Astrocyte (in vitro differentiated cells and primary cell): ENCODE data around the gene MEP1B.

Experiments
- CTCF ChIP-seq: IDR thresholded peaks from 2 replicates; pipeline ENCODE4 v1.5.1; 2011; ENCODE audit warnings: low read depth, mild to moderate bottlenecking, inconsistent platforms, low read length, moderate library complexity; ENCODE audit not compliant: insufficient read depth
- EZH2 ChIP-seq: IDR thresholded peaks from 2 replicates; pipeline ENCODE4 v1.6.1; 2012; ENCODE audit warnings: mild to moderate bottlenecking, low read length, inconsistent platforms; ENCODE audit not compliant: insufficient read depth

- TF ChIP-seq CTCF (no peak), EZH2 (no peak)
Measured at GRCh38 chr18:32195881-32196815, 6.3 kb downstream of the MEP1B start.
